Liver (tissue), 9 donors: ENCODE results near the gene SEMA4D. TPM values are rescaled to one million over a fixed set of nuclear protein-coding genes. Genes with fewer than 3 reads are reported as not detected.

Experiments used
- DNase-seq: peaks from one replicate; pipeline ENCODE4 v3.0.0-alpha.2; 2017; ENCODE audit warnings: low spot score
- H3K27ac ChIP-seq, 2 donors: one replicate each; pipeline ENCODE4 v1.7.0; 2013; ENCODE audit warnings: inconsistent platforms in 2 of 2, low read length in 2 of 2, control low read depth in 1 of 2, low read depth in 1 of 2, mild to moderate bottlenecking in 1 of 2
- H3K27me3 ChIP-seq, 4 donors: one replicate each; pipeline versions ENCODE4 v1.6.1 to v1.7.0; 2013; ENCODE audit warnings: low read length in 3 of 4, inconsistent platforms in 1 of 4, mild to moderate bottlenecking in 1 of 4, moderate library complexity in 1 of 4; ENCODE audit not compliant: control insufficient read depth in 4 of 4, insufficient read depth in 4 of 4
- H3K36me3 ChIP-seq, 4 donors: one replicate each; pipeline versions ENCODE4 v1.6.1 to v1.7.0; 2013; ENCODE audit warnings: low read length in 3 of 4, mild to moderate bottlenecking in 3 of 4, low read depth in 1 of 4, moderate library complexity in 1 of 4; ENCODE audit not compliant: control insufficient read depth in 4 of 4, insufficient read depth in 3 of 4
- H3K4me1 ChIP-seq, 4 donors: one replicate each; pipeline versions ENCODE4 v1.6.1 to v1.7.0; 2013; ENCODE audit warnings: low read length in 3 of 4, mild to moderate bottlenecking in 3 of 4, moderate library complexity in 1 of 4; ENCODE audit not compliant: control insufficient read depth in 4 of 4, insufficient read depth in 4 of 4
- H3K4me3 ChIP-seq, 3 donors: one replicate each; pipeline versions ENCODE4 v1.6.1 to v1.7.0; 2013; ENCODE audit warnings: low read length in 3 of 3, control low read depth in 1 of 3, low read depth in 1 of 3, mild to moderate bottlenecking in 1 of 3
- H3K9ac ChIP-seq, 2 donors: one replicate each; pipeline ENCODE4 v1.7.0; 2013; ENCODE audit warnings: low read length in 2 of 2, mild to moderate bottlenecking in 2 of 2, moderate library complexity in 2 of 2, control low read depth in 1 of 2, low read depth in 1 of 2
- H3K9me3 ChIP-seq, 4 donors: one replicate each; pipeline versions ENCODE4 v1.6.1 to v1.7.0; 2013; ENCODE audit warnings: low read length in 3 of 4; ENCODE audit not compliant: control insufficient read depth in 4 of 4
- ATF3 ChIP-seq: IDR thresholded peaks from 2 replicates; pipeline ENCODE4 v1.6.1; 2016; ENCODE audit warnings: antibody characterized with exemption
- CTCF ChIP-seq: fragments of 150-350 bp; IDR thresholded peaks from 2 replicates; pipeline ENCODE4 v1.5.1; 2017; ENCODE audit warnings: improper control_type of control experiment, low read depth, low read length; ENCODE audit not compliant: missing input control
- EGR1 ChIP-seq, 2 donors: IDR thresholded peaks; 2 replicates each; pipeline ENCODE4 v1.6.1; 2016 to 2018; ENCODE audit warnings: antibody characterized with exemption in 2 of 2, low read depth in 2 of 2
- HNF4A ChIP-seq, 2 donors: conservative IDR thresholded peaks; 2 replicates each; pipeline ENCODE4 v1.6.1; 2016; ENCODE audit warnings: antibody characterized with exemption in 2 of 2, mild to moderate bottlenecking in 2 of 2
- JUND ChIP-seq, 2 donors: IDR thresholded peaks; 2 replicates each; pipeline ENCODE4 v1.6.1; 2016; ENCODE audit warnings: antibody characterized with exemption in 2 of 2
- NR2F2 ChIP-seq: IDR thresholded peaks from 2 replicates; pipeline ENCODE4 v1.6.1; 2016; ENCODE audit warnings: antibody characterized with exemption
- RAD21 ChIP-seq, 2 donors: IDR thresholded peaks; 2 replicates each; pipeline ENCODE4 v1.6.1; 2016; ENCODE audit warnings: antibody characterized with exemption in 2 of 2, mild to moderate bottlenecking in 2 of 2
- REST ChIP-seq: IDR thresholded peaks from 2 replicates; pipeline ENCODE4 v1.6.1; 2016; ENCODE audit warnings: antibody characterized with exemption, mild to moderate bottlenecking
- TAF1 ChIP-seq: conservative IDR thresholded peaks from 2 replicates; pipeline ENCODE4 v1.6.1; 2016; ENCODE audit warnings: antibody characterized with exemption, mild to moderate bottlenecking
- ZBTB33 ChIP-seq: IDR thresholded peaks from 2 replicates; pipeline ENCODE4 v1.6.1; 2016; ENCODE audit warnings: antibody characterized with exemption
- WGBS: extraction: QIAGEN DNeasy Blood & Tissue Kit; methylation state at CpG from one replicate; pipeline ENCODE4 v1.1.7; 2013; 5-methylcytosine and 5-hydroxymethylcytosine counted together
- polyA plus RNA-seq, 2 donors: library from polyadenylated mRNA; stranded (reverse) in 1 of 2; unstranded in 1 of 2; fragments of 200-250 nt in 1 of 2; fragments of >200 nt in 1 of 2; fragmentation: Nextera tagmentation in 1 of 2; extraction: Ambion mirVana in 1 of 2; gene quantifications; one replicate each; pipeline versions ENCODE4 v1.2.1 to v1.2.3, GENCODE V29; 2013 to 2015
- total RNA-seq, 2 donors: library from RNA; depleted of rRNA; stranded (reverse); fragments of >200 nt; gene quantifications; one replicate each; pipeline ENCODE4 v1.2.3, GENCODE V29; 2014
- donor health status: healthy.
- donor health status: healthy.
- donor health status: healthy.
- donor health status: healthy.
- donor health status: healthy.

Gene SEMA4D
- total and polyA plus RNA-seq, 4 donors: 1.4 to 12.0 (median 4.1) TPM

- TF ChIP-seq CTCF (no peak), ATF3 (no peak), JUND (IDR thresholded peaks at IDR 0.05) (no peak), EGR1 (IDR thresholded peaks at IDR 0.05; ENCODE audit: low read depth in 2 of 2) (no peak), TAF1 (no peak), NR2F2 (no peak), ZBTB33 (no peak)
Measured at GRCh38 chr9:89462817-89463683, 34.9 kb downstream of the SEMA4D start (continued).

- H3K36me3 ChIP-seq: no peaks in the 10 kb centered on the region
- no peaks in the 10 kb centered on the region for H3K4me1 ChIP-seq
- TF ChIP-seq JUND (IDR thresholded peaks at IDR 0.05): no peak
- no peaks in the 10 kb centered on the region for H3K9me3 ChIP-seq
- no peak for DNase-seq
- no peak overlapping the region for H3K27ac ChIP-seq
- no peak overlapping the region for H3K4me3 ChIP-seq
- no peaks in the 10 kb centered on the region for H3K27me3 ChIP-seq
- WGBS: 80% methylated on average over 5 of the region's 5 CpGs
- no peak overlapping the region for H3K9ac ChIP-seq
Measured at GRCh38 chr9:89462199-89462598, 35.7 kb downstream of the SEMA4D start.

GRCh38 chr9:89461265-89461664 is 36.6 kb downstream of the SEMA4D start:
- Histone ChIP-seq H3K27ac (no peak overlapping the region), H3K4me1 (no peaks in the 10 kb centered on the region), H3K9ac (no peak overlapping the region), H3K36me3 (no peaks in the 10 kb centered on the region), H3K27me3 (no peaks in the 10 kb centered on the region), H3K4me3 (no peak overlapping the region), H3K9me3 (no peaks in the 10 kb centered on the region)
- TF ChIP-seq JUND (IDR thresholded peaks at IDR 0.05) (no peak), RAD21 (IDR thresholded peaks at IDR 0.05) (no peak), HNF4A (conservative IDR thresholded peaks at IDR 0.05) (no peak), REST (no peak), TAF1 (no peak)
- 77% methylated on average over 8 of the region's 8 CpGs for WGBS
- DNase-seq: no peak
